Liver (tissue), 3 donors: Measurements from ENCODE around the gene ACIN1.

Source experiments
- CTCF ChIP-seq: fragments of 150-350 bp; IDR thresholded peaks from 2 replicates; pipeline ENCODE4 v1.5.1; 2017; ENCODE audit warnings: improper control_type of control experiment, low read depth, low read length; ENCODE audit not compliant: missing input control
- EGR1 ChIP-seq, 2 donors: IDR thresholded peaks; 2 replicates each; pipeline ENCODE4 v1.6.1; 2016 to 2018; ENCODE audit warnings: antibody characterized with exemption in 2 of 2, low read depth in 2 of 2
- FOXA2 ChIP-seq: IDR thresholded peaks from 2 replicates; pipeline ENCODE4 v1.6.1; 2016; ENCODE audit warnings: antibody characterized with exemption
- GABPA ChIP-seq, 2 donors: IDR thresholded peaks in 1 of 2; conservative IDR thresholded peaks in 1 of 2; 2 replicates each; pipeline ENCODE4 v1.6.1; 2016; ENCODE audit warnings: antibody characterized with exemption in 2 of 2, mild to moderate bottlenecking in 1 of 2, moderate library complexity in 1 of 2
- HNF4A ChIP-seq, 2 donors: conservative IDR thresholded peaks; 2 replicates each; pipeline ENCODE4 v1.6.1; 2016; ENCODE audit warnings: antibody characterized with exemption in 2 of 2, mild to moderate bottlenecking in 2 of 2
- HNF4G ChIP-seq: IDR thresholded peaks from 2 replicates; pipeline ENCODE4 v1.6.1; 2016; ENCODE audit warnings: antibody characterized with exemption
- JUND ChIP-seq, 2 donors: IDR thresholded peaks; 2 replicates each; pipeline ENCODE4 v1.6.1; 2016; ENCODE audit warnings: antibody characterized with exemption in 2 of 2
- MAX ChIP-seq: IDR thresholded peaks from 2 replicates; pipeline ENCODE4 v1.6.1; 2016; ENCODE audit warnings: antibody characterized with exemption
- RAD21 ChIP-seq, 2 donors: IDR thresholded peaks; 2 replicates each; pipeline ENCODE4 v1.6.1; 2016; ENCODE audit warnings: antibody characterized with exemption in 2 of 2, mild to moderate bottlenecking in 2 of 2
- SP1 ChIP-seq: IDR thresholded peaks from 2 replicates; pipeline ENCODE4 v1.6.1; 2018; ENCODE audit warnings: antibody characterized with exemption, mild to moderate bottlenecking
- TAF1 ChIP-seq: conservative IDR thresholded peaks from 2 replicates; pipeline ENCODE4 v1.6.1; 2016; ENCODE audit warnings: antibody characterized with exemption, mild to moderate bottlenecking
- YY1 ChIP-seq: IDR thresholded peaks from 2 replicates; pipeline ENCODE4 v1.6.1; 2016; ENCODE audit warnings: antibody characterized with exemption, mild to moderate bottlenecking
- TF ChIP-seq, protein P1 (sequence below): IDR thresholded peaks from 2 replicates; pipeline ENCODE4 v1.6.1; 2016; ENCODE audit warnings: antibody characterized with exemption, mild to moderate bottlenecking
- TF ChIP-seq, protein P2 (sequence below): IDR thresholded peaks from 2 replicates; pipeline ENCODE4 v1.6.1; 2016; ENCODE audit warnings: antibody characterized with exemption
- donor health status: healthy.
- donor health status: healthy.

GRCh38 chr14:23086565-23086964 lies 8.4 kb downstream of the ACIN1 start:
- TF ChIP-seq CTCF (no peak), JUND (IDR thresholded peaks at IDR 0.05) (no peak), SP1 (no peak), GABPA (IDR thresholded peaks at IDR 0.05 in 1 of 2, conservative IDR thresholded peaks at IDR 0.05 in 1 of 2) (no peak), TAF1 (no peak), RAD21 (IDR thresholded peaks at IDR 0.05) (no peak), MAX (no peak), EGR1 (IDR thresholded peaks at IDR 0.05; ENCODE audit: low read depth in 2 of 2) (no peak), YY1 (no peak), FOXA2 (no peak), HNF4G (no peak), HNF4A (conservative IDR thresholded peaks at IDR 0.05) (no peak)
- TF ChIP-seq, protein P1, sequence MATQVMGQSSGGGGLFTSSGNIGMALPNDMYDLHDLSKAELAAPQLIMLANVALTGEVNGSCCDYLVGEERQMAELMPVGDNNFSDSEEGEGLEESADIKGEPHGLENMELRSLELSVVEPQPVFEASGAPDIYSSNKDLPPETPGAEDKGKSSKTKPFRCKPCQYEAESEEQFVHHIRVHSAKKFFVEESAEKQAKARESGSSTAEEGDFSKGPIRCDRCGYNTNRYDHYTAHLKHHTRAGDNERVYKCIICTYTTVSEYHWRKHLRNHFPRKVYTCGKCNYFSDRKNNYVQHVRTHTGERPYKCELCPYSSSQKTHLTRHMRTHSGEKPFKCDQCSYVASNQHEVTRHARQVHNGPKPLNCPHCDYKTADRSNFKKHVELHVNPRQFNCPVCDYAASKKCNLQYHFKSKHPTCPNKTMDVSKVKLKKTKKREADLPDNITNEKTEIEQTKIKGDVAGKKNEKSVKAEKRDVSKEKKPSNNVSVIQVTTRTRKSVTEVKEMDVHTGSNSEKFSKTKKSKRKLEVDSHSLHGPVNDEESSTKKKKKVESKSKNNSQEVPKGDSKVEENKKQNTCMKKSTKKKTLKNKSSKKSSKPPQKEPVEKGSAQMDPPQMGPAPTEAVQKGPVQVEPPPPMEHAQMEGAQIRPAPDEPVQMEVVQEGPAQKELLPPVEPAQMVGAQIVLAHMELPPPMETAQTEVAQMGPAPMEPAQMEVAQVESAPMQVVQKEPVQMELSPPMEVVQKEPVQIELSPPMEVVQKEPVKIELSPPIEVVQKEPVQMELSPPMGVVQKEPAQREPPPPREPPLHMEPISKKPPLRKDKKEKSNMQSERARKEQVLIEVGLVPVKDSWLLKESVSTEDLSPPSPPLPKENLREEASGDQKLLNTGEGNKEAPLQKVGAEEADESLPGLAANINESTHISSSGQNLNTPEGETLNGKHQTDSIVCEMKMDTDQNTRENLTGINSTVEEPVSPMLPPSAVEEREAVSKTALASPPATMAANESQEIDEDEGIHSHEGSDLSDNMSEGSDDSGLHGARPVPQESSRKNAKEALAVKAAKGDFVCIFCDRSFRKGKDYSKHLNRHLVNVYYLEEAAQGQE, result no peak
- TF ChIP-seq, protein P2, sequence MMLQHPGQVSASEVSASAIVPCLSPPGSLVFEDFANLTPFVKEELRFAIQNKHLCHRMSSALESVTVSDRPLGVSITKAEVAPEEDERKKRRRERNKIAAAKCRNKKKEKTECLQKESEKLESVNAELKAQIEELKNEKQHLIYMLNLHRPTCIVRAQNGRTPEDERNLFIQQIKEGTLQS, result no peak
